H1 (cell line): ENCODE data around the gene NOG. TPM values are rescaled to one million over a fixed set of nuclear protein-coding genes. Genes with fewer than 3 reads are reported as not detected.

ENCODE experiments used
- CTCF ChIA-PET: fragments of 300-600 bp; sonication (Branson Sonifier 250); formaldehyde crosslinking; loops from one replicate; lab custom pipeline; 2021; ENCODE audit not compliant: partially characterized antibody; lab: Charles Lee
- POLR2A ChIA-PET: fragments of 300-600 bp; sonication (Branson Sonifier 250); formaldehyde crosslinking; loops from one replicate; lab custom pipeline; 2021; ENCODE audit warnings: inconsistent platforms; ENCODE audit not compliant: partially characterized antibody; lab: Charles Lee
- DNase-seq, 2 experiments: peaks; one replicate each; pipeline versions ENCODE4 v3.0.0 to v3.0.0-alpha.2; 2010 to 2022; ENCODE audit warnings: low spot score in 2 of 2, low read depth in 1 of 2, mixed read lengths in 1 of 2
- FAIRE-seq: peaks from 2 replicates; lab custom pipeline; 2011; peaks lifted over from hg19 to GRCh38; lab: Jason Lieb, UNC
- H2AFZ ChIP-seq: 2 replicates; pipeline ENCODE4 v1.8.1; 2012; ENCODE audit warnings: low read length, inconsistent platforms
- H2AK5ac ChIP-seq: 2 replicates; pipeline ENCODE4 v1.6.1; 2013; ENCODE audit warnings: low read depth, low read length
- H2BK120ac ChIP-seq: replicated peaks from 2 replicates; pipeline ENCODE3; 2013; ENCODE audit warnings: low read depth, low read length, inconsistent platforms
- H2BK12ac ChIP-seq: 2 replicates; pipeline ENCODE4 v1.6.1; 2013; ENCODE audit warnings: low read depth, low read length
- H2BK15ac ChIP-seq: 2 replicates; pipeline ENCODE4 v1.6.1; 2013; ENCODE audit warnings: low read length
- H2BK20ac ChIP-seq: 2 replicates; pipeline ENCODE4 v1.6.1; 2013; ENCODE audit warnings: low read length
- H2BK5ac ChIP-seq: 2 replicates; pipeline ENCODE4 v1.6.1; 2013; ENCODE audit warnings: low read depth, low read length
- H3K14ac ChIP-seq: 2 replicates; pipeline ENCODE4 v1.6.1; 2013; ENCODE audit warnings: inconsistent platforms; ENCODE audit not compliant: insufficient read length
- H3K18ac ChIP-seq: 2 replicates; pipeline ENCODE4 v1.6.1; 2013; ENCODE audit warnings: low read length; ENCODE audit errors: extremely low read depth
- H3K23ac ChIP-seq: 2 replicates; pipeline ENCODE4 v1.6.1; 2013; ENCODE audit warnings: inconsistent platforms; ENCODE audit not compliant: insufficient read length
- H3K23me2 ChIP-seq: 2 replicates; pipeline ENCODE4 v1.6.1; 2013; ENCODE audit warnings: low read depth, low read length
- H3K27ac ChIP-seq: 2 replicates; pipeline ENCODE4 v1.6.1; 2011; ENCODE audit warnings: low read depth, low read length, inconsistent platforms
- H3K27me3 ChIP-seq, 4 experiments: replicated peaks in 1 of 4; 1 replicate in 1 of 4; 2 replicates in 3 of 4; pipeline versions ENCODE4 v1.6.1 to v1.8.1; 2011 to 2013; ENCODE audit warnings: low read length in 3 of 4, mild to moderate bottlenecking in 3 of 4, inconsistent platforms in 2 of 4, mixed read lengths in 2 of 4, moderate library complexity in 1 of 4; ENCODE audit not compliant: control insufficient read depth in 3 of 4, insufficient read depth in 3 of 4; ENCODE audit errors: extremely low read depth in 1 of 4
- H3K36me3 ChIP-seq, 4 experiments: 2 replicates each; pipeline versions ENCODE4 v1.6.1 to v1.8.1; 2011 to 2013; ENCODE audit warnings: mild to moderate bottlenecking in 4 of 4, low read length in 3 of 4, moderate library complexity in 2 of 4, control low read depth in 1 of 4, inconsistent platforms in 1 of 4; ENCODE audit not compliant: insufficient read depth in 4 of 4, control insufficient read depth in 2 of 4
- H3K4ac ChIP-seq: replicated peaks from 2 replicates; pipeline ENCODE3; 2013; ENCODE audit warnings: low read length, low read depth, mixed read lengths, inconsistent platforms; ENCODE audit not compliant: insufficient read length
- H3K4me1 ChIP-seq, 4 experiments: replicated peaks in 1 of 4; 1 replicate in 1 of 4; 2 replicates in 3 of 4; pipeline versions ENCODE4 v1.6.1 to v1.8.1; 2011 to 2013; ENCODE audit warnings: low read length in 3 of 4, inconsistent platforms in 2 of 4, mixed read lengths in 1 of 4; ENCODE audit not compliant: insufficient read depth in 4 of 4, control insufficient read depth in 3 of 4
- H3K4me2 ChIP-seq, 2 experiments: 2 replicates each; pipeline versions ENCODE4 v1.6.1 to v1.8.1; 2011 to 2013; ENCODE audit warnings: low read depth in 2 of 2, low read length in 2 of 2, control low read depth in 1 of 2, inconsistent platforms in 1 of 2, mild to moderate bottlenecking in 1 of 2; ENCODE audit not compliant: insufficient read depth in 1 of 2
- H3K4me3 ChIP-seq, 4 experiments: fragments of 200-600, 300-600 bp in 1 of 4; sonication (generic), shearing (Covaris generic), sonication (Bioruptor Twin) in 1 of 4; 2 replicates each; pipeline versions ENCODE4 v1.5.1 to v1.8.1; 2011 to 2016; ENCODE audit warnings: low read length in 4 of 4, low read depth in 3 of 4, control low read depth in 2 of 4, inconsistent platforms in 2 of 4, mild to moderate bottlenecking in 2 of 4, mixed read lengths in 1 of 4, moderate library complexity in 1 of 4; ENCODE audit not compliant: insufficient read depth in 2 of 4; ENCODE audit errors: extremely low read depth in 1 of 4
- H3K56ac ChIP-seq: replicated peaks from 2 replicates; pipeline ENCODE3; 2013; ENCODE audit warnings: low read depth, mild to moderate bottlenecking, mixed read lengths, low read length, inconsistent platforms; ENCODE audit not compliant: insufficient read length
- H3K79me1 ChIP-seq: 2 replicates; pipeline ENCODE4 v1.6.1; 2013; ENCODE audit warnings: low read depth, low read length, control low read depth
- H3K79me2 ChIP-seq, 2 experiments: 2 replicates each; pipeline versions ENCODE4 v1.6.1 to v1.8.1; 2012 to 2013; ENCODE audit warnings: low read length in 2 of 2, mild to moderate bottlenecking in 2 of 2, inconsistent platforms in 1 of 2; ENCODE audit not compliant: insufficient read depth in 2 of 2, control insufficient read depth in 1 of 2
- H3K9ac ChIP-seq, 4 experiments: replicated peaks in 1 of 4; 1 replicate in 1 of 4; 2 replicates in 3 of 4; pipeline versions ENCODE4 v1.6.1 to v1.8.1; 2011 to 2013; ENCODE audit warnings: low read depth in 3 of 4, low read length in 3 of 4, control low read depth in 2 of 4, mild to moderate bottlenecking in 2 of 4, moderate library complexity in 2 of 4, inconsistent platforms in 1 of 4; ENCODE audit errors: extremely low read depth in 1 of 4
- H3K9me3 ChIP-seq, 2 experiments: 2 replicates each; pipeline versions ENCODE4 v1.6.1 to v1.8.1; 2012 to 2013; ENCODE audit warnings: mild to moderate bottlenecking in 2 of 2, moderate library complexity in 2 of 2, control low read depth in 1 of 2, inconsistent platforms in 1 of 2, low read depth in 1 of 2, low read length in 1 of 2, mixed read lengths in 1 of 2; ENCODE audit not compliant: insufficient read depth in 2 of 2
- H4K20me1 ChIP-seq, 2 experiments: replicated peaks in 1 of 2; 2 replicates each; pipeline versions ENCODE3 to v1.8.1; 2011 to 2013; ENCODE audit warnings: inconsistent platforms in 2 of 2, low read length in 2 of 2, mild to moderate bottlenecking in 1 of 2; ENCODE audit not compliant: insufficient read depth in 2 of 2, control insufficient read depth in 1 of 2
- H4K5ac ChIP-seq: 2 replicates; pipeline ENCODE4 v1.6.1; 2013; ENCODE audit warnings: low read length, low read depth, mixed read lengths, inconsistent platforms; ENCODE audit not compliant: insufficient read length
- H4K8ac ChIP-seq: 2 replicates; pipeline ENCODE4 v1.8.0; 2013; ENCODE audit warnings: mild to moderate bottlenecking, moderate library complexity, low read length, inconsistent platforms; ENCODE audit not compliant: insufficient read depth; ENCODE audit errors: extremely low read depth
- H4K91ac ChIP-seq: replicated peaks from 2 replicates; pipeline ENCODE3; 2013; ENCODE audit warnings: low read length, mixed read lengths, inconsistent platforms; ENCODE audit not compliant: insufficient read length
- PHF8 ChIP-seq: fragments of 200-600 bp; sonication (generic); conservative IDR thresholded peaks from 2 replicates; pipeline ENCODE4 v1.7.1; 2012; ENCODE audit warnings: low read depth, mild to moderate bottlenecking, inconsistent platforms, low read length, moderate library complexity
- whole genome bisulfite sequencing, 2 experiments: shearing (Covaris generic) in 1 of 2; methylation state at CpG; one replicate each; pipeline versions ENCODE4 v1.1.6 to v1.1.7; 2013 to 2015; ENCODE audit warnings: low lambda C conversion rate in 2 of 2, mixed read lengths in 2 of 2, inconsistent platforms in 1 of 2, low coverage in 1 of 2, missing lambda C conversion rate in 1 of 2; ENCODE audit not compliant: insufficient replicate concordance in 2 of 2, insufficient coverage in 1 of 2, insufficient read length in 1 of 2; ENCODE audit errors: extremely low coverage in 1 of 2, missing lambda C conversion rate in 1 of 2; 5-methylcytosine and 5-hydroxymethylcytosine counted together
- polyA plus RNA-seq, 7 experiments: library from polyadenylated mRNA; depleted of rRNA in 3 of 7; stranded (reverse) in 5 of 7; unstranded in 2 of 7; fragments of >200 nt in 5 of 7; fragments of 200-250 nt in 2 of 7; gene quantifications; 1 replicate in 5 of 7; 2 replicates in 1 of 7; 4 replicates in 1 of 7; pipeline versions ENCODE4 v1.2.1 to v1.2.3, GENCODE V29; 2011 to 2013; ENCODE audit warnings: missing spikeins in 2 of 7, mixed read lengths in 2 of 7
- total RNA-seq: library from RNA; stranded (reverse); fragmentation: NEBNext Ultra II Directional; extraction: Animal tissue kit (Norgen Biotek cat#: 25700); gene quantifications from 2 replicates; pipeline ENCODE4 v1.2.1, GENCODE V29; 2021

The NOG gene
- total and polyA plus RNA-seq, 2 of the 8 experiments (the other 6 are each of a cell fraction or from before 2014, with no cell fraction given): 0.35 TPM

DNA sequence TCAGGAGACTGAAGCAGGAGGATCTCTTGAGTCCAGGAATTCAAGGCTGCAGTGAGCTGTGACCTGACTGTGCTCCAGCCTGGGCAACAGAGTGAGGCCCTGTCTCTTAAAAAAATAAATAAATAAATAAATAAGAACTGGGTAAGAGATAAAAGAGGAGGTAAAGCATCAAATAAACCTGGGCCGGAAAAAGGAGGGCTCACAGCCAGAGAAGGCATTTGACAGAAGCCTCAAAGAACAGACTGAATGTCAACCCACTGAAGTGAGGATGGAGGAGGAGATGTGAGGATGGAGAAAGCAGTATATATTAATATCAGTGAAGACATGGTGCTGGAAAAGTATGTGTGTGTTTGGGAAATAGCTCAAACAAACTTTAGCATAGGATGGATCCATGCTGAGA, 6.1 kb downstream of the NOG start:
- Histone ChIP-seq H2AFZ (no peak overlapping the region), H3K9ac (no peak overlapping the region), H4K20me1 (no peaks in the 10 kb centered on the region), H3K4me2 (no peak overlapping the region), H3K79me2 (no peaks in the 10 kb centered on the region), H3K4ac (no peak overlapping the region), H3K4me1 (peaks cover 0 to 3% (median 1%) of the 10 kb centered on the region in 4 experiments; a peak in 5 of 7 replicates), H2BK20ac (no peak overlapping the region), H2BK15ac (no peak overlapping the region), H3K27ac (no peak overlapping the region), H3K27me3 (peaks cover 8 to 43% (median 35%) of the 10 kb centered on the region in 4 experiments), H3K4me3 (no peak overlapping the region), H3K9me3 (no peaks in the 10 kb centered on the region), H4K91ac (no peak overlapping the region), H4K8ac (no peak overlapping the region), H3K18ac (no peak overlapping the region), H3K36me3 (no peaks in the 10 kb centered on the region), H2BK120ac (no peak overlapping the region), H3K79me1 (no peaks in the 10 kb centered on the region), H4K5ac (no peak overlapping the region), H3K14ac (no peak overlapping the region), H2BK12ac (no peak overlapping the region), H2AK5ac (no peak overlapping the region), H3K23me2 (peaks cover 11% of the 10 kb centered on the region), H3K56ac (no peak overlapping the region), H2BK5ac (no peak overlapping the region), H3K23ac (no peak overlapping the region)
- FAIRE-seq: no peak
- ChIA-PET POLR2A (interaction anchor here (0.6 kb wide), 1 partner anchor 27 kb away, joined by 3 read pairs; no protein-coding TSS in a partner anchor), CTCF (interaction anchor here (0.5 to 3.7 kb wide), 15 partner anchors 10 to 124 kb away, joined by 3 to 24 read pairs (median 4); no protein-coding TSS in a partner anchor)
- WGBS, 2 experiments: 100% methylated on average over 1 of the region's 1 CpG; no CpG with 5 or more reads in 1 of the 2 experiments
- no peak for DNase-seq
- no peak for TF ChIP-seq PHF8
